ENCODE measurements around the gene LRRN4. TPM values are rescaled to one million over a fixed set of nuclear protein-coding genes. Genes with fewer than 3 reads are reported as not detected.

Gene LRRN4
- total RNA-seq, 1 donor from 2014 or later, result 5.6 TPM

GRCh38 chr20:6014957-6015356 lies 38.9 kb downstream of the LRRN4 start:
- Mint-ChIP-seq H3K9me3 (ENCODE audit: low read depth) (no peaks in the 10 kb centered on the region), H3K36me3 (ENCODE audit: insufficient read depth) (peaks cover 33% of the 10 kb centered on the region), H3K4me1 (ENCODE audit: low read depth) (no peaks in the 10 kb centered on the region), H3K27me3 (no peaks in the 10 kb centered on the region), H3K4me3 (ENCODE audit: low read depth) (no peak overlapping the region), H3K27ac (peak overlapping the region; percentile 56)
- no peak for DNase-seq (ENCODE audit: low spot score, unreplicated experiment)
- TF ChIP-seq, protein P1, sequence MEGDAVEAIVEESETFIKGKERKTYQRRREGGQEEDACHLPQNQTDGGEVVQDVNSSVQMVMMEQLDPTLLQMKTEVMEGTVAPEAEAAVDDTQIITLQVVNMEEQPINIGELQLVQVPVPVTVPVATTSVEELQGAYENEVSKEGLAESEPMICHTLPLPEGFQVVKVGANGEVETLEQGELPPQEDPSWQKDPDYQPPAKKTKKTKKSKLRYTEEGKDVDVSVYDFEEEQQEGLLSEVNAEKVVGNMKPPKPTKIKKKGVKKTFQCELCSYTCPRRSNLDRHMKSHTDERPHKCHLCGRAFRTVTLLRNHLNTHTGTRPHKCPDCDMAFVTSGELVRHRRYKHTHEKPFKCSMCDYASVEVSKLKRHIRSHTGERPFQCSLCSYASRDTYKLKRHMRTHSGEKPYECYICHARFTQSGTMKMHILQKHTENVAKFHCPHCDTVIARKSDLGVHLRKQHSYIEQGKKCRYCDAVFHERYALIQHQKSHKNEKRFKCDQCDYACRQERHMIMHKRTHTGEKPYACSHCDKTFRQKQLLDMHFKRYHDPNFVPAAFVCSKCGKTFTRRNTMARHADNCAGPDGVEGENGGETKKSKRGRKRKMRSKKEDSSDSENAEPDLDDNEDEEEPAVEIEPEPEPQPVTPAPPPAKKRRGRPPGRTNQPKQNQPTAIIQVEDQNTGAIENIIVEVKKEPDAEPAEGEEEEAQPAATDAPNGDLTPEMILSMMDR (IDR thresholded peaks at IDR 0.05; ENCODE audit: unreplicated experiment), result no peak

GRCh38 chr20:6014017-6014416 lies 39.8 kb downstream of the LRRN4 start:
- H3K4me3 Mint-ChIP-seq (ENCODE audit: low read depth), result no peak overlapping the region
- no peaks in the 10 kb centered on the region for H3K27me3 Mint-ChIP-seq
- no peak overlapping the region for H3K27ac Mint-ChIP-seq
- peaks cover 32% of the 10 kb centered on the region for H3K36me3 Mint-ChIP-seq (ENCODE audit: insufficient read depth)
- no peaks in the 10 kb centered on the region for H3K4me1 Mint-ChIP-seq (ENCODE audit: low read depth)
- H3K9me3 Mint-ChIP-seq (ENCODE audit: low read depth), result no peaks in the 10 kb centered on the region
- no peak for DNase-seq (ENCODE audit: low spot score, unreplicated experiment)
- TF ChIP-seq, protein P1 (IDR thresholded peaks at IDR 0.05; ENCODE audit: unreplicated experiment), result no peak

DNA sequence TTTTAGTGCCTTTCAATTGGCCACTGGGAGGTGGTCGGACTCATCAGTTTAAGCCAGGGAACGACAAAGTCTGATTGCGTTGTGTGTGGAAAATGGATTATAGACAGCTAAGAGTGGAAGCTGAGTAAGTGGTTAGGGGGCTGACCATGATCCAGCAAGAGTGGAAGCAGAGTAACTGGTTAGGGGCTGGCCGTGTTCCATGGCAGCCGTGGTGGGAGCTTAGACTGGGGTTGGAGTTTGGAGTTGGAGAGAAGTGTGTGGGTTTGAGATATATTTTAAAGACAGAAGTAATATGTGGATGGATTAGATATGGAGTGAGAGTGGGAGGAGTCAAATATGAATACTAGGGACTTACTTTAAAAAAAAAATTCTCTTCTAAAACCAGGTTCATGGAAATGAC lies 41.7 kb downstream of the LRRN4 start:
- Mint-ChIP-seq H3K4me3 (ENCODE audit: low read depth) (no peak overlapping the region), H3K27me3 (no peaks in the 10 kb centered on the region), H3K27ac (no peak overlapping the region), H3K9me3 (ENCODE audit: low read depth) (no peaks in the 10 kb centered on the region), H3K36me3 (ENCODE audit: insufficient read depth) (peaks cover 26% of the 10 kb centered on the region), H3K4me1 (ENCODE audit: low read depth) (peaks cover 9% of the 10 kb centered on the region)
- DNase-seq (ENCODE audit: low spot score, unreplicated experiment), result no peak
- TF ChIP-seq, protein P1 (IDR thresholded peaks at IDR 0.05; ENCODE audit: unreplicated experiment), result no peak

DNA sequence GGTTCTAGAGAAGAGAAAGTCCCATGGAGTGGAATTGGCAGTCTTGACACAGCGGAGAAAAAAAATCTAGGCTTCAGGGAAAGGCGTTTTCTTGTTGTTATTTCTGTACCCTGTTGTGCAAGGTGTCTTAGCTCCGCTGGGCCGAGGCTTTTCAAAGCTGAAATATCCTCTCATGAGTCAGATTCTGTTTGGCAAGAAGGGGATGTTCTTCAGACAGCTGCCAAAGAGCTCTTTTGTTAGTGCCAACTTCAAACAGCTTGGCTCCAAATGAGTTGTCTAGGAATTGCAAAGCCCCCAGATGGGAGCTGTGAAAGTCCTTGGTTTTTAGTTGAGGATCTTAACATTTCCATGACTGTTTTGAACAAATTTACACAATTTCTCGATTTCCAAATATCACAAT lies 45.6 kb downstream of the LRRN4 start:
- H3K27ac Mint-ChIP-seq, result no peak overlapping the region
- no peaks in the 10 kb centered on the region for H3K9me3 Mint-ChIP-seq (ENCODE audit: low read depth)
- TF ChIP-seq, protein P1 (IDR thresholded peaks at IDR 0.05; ENCODE audit: unreplicated experiment), result no peak
- H3K4me1 Mint-ChIP-seq (ENCODE audit: low read depth), result peaks cover 14% of the 10 kb centered on the region
- H3K27me3 Mint-ChIP-seq, result no peaks in the 10 kb centered on the region
- H3K4me3 Mint-ChIP-seq (ENCODE audit: low read depth), result peak overlapping the region; percentile 31
- H3K36me3 Mint-ChIP-seq (ENCODE audit: insufficient read depth), result peaks cover 18% of the 10 kb centered on the region
- no peak for DNase-seq (ENCODE audit: low spot score, unreplicated experiment)

GRCh38 chr20:6007529-6008103 lies 46.2 kb downstream of the LRRN4 start:
- H3K4me1 Mint-ChIP-seq (ENCODE audit: low read depth), result peaks cover 14% of the 10 kb centered on the region
- H3K9me3 Mint-ChIP-seq (ENCODE audit: low read depth), result no peaks in the 10 kb centered on the region
- DNase-seq (ENCODE audit: low spot score, unreplicated experiment), result no peak
- TF ChIP-seq, protein P1 (IDR thresholded peaks at IDR 0.05; ENCODE audit: unreplicated experiment), result no peak
- H3K36me3 Mint-ChIP-seq (ENCODE audit: insufficient read depth), result peaks cover 17% of the 10 kb centered on the region
- peak overlapping the region; percentile 95 for H3K4me3 Mint-ChIP-seq (ENCODE audit: low read depth)
- peak overlapping the region; percentile 18 for H3K27ac Mint-ChIP-seq
- H3K27me3 Mint-ChIP-seq, result no peaks in the 10 kb centered on the region
